ENCODE data around the gene STX17. TPM values are rescaled to one million over a fixed set of nuclear protein-coding genes. Genes with fewer than 3 reads are reported as not detected.

STX17 gene
- total and polyA plus RNA-seq, 7 donors = 5.2 to 31.1 (median 19.6) TPM

- Histone ChIP-seq H3K36me3 (ENCODE audit: insufficient read depth in 1 of 2, low read depth in 1 of 2) (peaks cover 0 to 43% of the 10 kb centered on the region in 2 donors), H3K4me1 (peaks cover 11% of the 10 kb centered on the region), H3K4me3 (no peak overlapping the region), H3K27ac (no peak overlapping the region), H3K27me3 (ENCODE audit: insufficient read depth in 3 of 3, low read length in 2 of 3) (no peaks in the 10 kb centered on the region), H3K9me3 (no peaks in the 10 kb centered on the region)
- no peak for TF ChIP-seq CTCF (IDR thresholded peaks at IDR 0.05)
- ATAC-seq = no peak
- no peak for DNase-seq
- intact Hi-C loops (cut with DNase I) = no loop called here
- WGBS, 3 donors = 96 to 98% (median 97%) methylated on average over 2 of the region's 2 CpGs
Measured at GRCh38 chr9:99970481-99970880, 64.0 kb downstream of the STX17 start.

DNA sequence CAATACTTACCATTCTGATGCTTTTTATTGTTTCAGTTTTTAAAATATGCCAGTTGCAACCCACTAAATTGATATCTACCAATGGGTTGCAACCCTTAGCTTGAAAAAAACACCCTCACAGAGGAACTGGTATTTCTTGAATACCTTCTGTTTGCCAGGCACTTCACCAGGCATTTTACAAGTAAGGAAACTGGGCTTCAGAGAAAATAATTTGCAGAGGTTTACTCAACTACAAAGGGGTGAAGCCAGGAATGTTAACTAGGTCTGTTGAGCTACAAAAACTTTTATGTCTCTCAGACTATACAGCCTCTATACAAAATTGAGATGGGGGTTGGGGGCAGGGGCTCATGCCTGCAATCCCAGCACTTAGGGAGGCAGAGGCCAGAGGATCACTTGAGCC, 65.0 kb downstream of the STX17 start:
- DNase-seq (no peak), ATAC-seq (no peak)
- peaks cover 0 to 39% of the 10 kb centered on the region in 2 donors for H3K36me3 ChIP-seq (ENCODE audit: insufficient read depth in 1 of 2, low read depth in 1 of 2)
- H3K4me1 ChIP-seq = peaks cover 11% of the 10 kb centered on the region
- H3K27me3 ChIP-seq (ENCODE audit: insufficient read depth in 3 of 3, low read length in 2 of 3) = no peaks in the 10 kb centered on the region
- H3K27ac ChIP-seq = no peak overlapping the region
- no peak for TF ChIP-seq CTCF (IDR thresholded peaks at IDR 0.05)
- intact Hi-C loops (cut with DNase I) = no loop called here
- H3K4me3 ChIP-seq = no peak overlapping the region
- H3K9me3 ChIP-seq = no peaks in the 10 kb centered on the region

- H3K36me3 ChIP-seq (ENCODE audit: insufficient read depth in 1 of 2, low read depth in 1 of 2) = peaks cover 0 to 31% of the 10 kb centered on the region in 2 donors
- peak; percentile 78 to 91 (median 87) for ATAC-seq
- 79 to 97% (median 89%) methylated on average over 3 of the region's 3 CpGs for WGBS, 3 donors
- intact Hi-C loops (cut with DNase I) = no loop called here
- peak overlapping the region; percentile 47 for H3K27ac ChIP-seq
- no peak for DNase-seq
- peaks cover 11% of the 10 kb centered on the region for H3K4me1 ChIP-seq
- no peaks in the 10 kb centered on the region for H3K27me3 ChIP-seq (ENCODE audit: insufficient read depth in 3 of 3, low read length in 2 of 3)
- H3K4me3 ChIP-seq = no peak overlapping the region
- no peak for TF ChIP-seq CTCF (IDR thresholded peaks at IDR 0.05)
- H3K9me3 ChIP-seq = no peaks in the 10 kb centered on the region
Measured at GRCh38 chr9:99973455-99973854, 67.0 kb downstream of the STX17 start.

DNA sequence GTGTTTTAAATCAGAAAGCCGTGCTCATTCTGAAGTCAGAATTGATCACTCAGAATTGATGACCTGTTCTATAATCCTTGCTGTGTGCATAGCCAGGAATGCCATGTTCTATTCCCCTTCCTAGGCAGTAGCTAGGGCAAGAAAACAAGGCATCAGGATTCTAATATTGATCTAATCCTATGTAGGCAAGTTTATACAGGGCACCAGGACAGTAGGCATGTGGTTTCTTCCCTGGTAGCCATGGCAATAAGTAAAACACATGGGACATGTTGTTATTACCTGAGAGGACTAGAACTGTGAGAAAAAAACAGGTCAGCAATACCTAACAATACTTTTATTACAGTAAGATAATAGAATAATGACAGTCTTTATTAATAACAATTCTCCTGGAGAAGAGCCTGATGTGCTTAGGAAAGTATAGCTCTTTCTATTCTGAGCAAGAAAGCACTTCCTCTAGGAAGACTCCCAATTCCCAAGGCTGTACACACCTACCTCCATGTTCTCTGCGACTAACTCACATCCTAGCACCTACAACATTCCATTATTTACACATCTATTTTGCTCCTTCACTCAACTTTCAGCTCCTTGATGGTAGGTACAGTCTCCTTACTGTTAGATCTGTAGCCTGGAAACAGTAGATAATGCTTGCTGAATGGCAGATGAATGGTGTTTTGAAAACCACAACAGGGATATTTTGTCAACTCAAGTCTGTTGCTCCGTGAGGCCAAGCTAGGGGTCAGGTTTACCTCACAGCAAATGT, 70.8 kb downstream of the STX17 start:
- peaks cover 0 to 12% of the 10 kb centered on the region in 2 donors for H3K36me3 ChIP-seq (ENCODE audit: insufficient read depth in 1 of 2, low read depth in 1 of 2)
- H3K9me3 ChIP-seq = no peaks in the 10 kb centered on the region
- TF ChIP-seq CTCF (IDR thresholded peaks at IDR 0.05) = no peak
- H3K27me3 ChIP-seq (ENCODE audit: insufficient read depth in 3 of 3, low read length in 2 of 3) = no peaks in the 10 kb centered on the region
- 87 to 91% (median 90%) methylated on average over 3 of the region's 3 CpGs for WGBS, 3 donors
- no peak overlapping the region for H3K4me3 ChIP-seq
- ATAC-seq = no peak
- H3K4me1 ChIP-seq = peaks cover 11% of the 10 kb centered on the region
- no peak overlapping the region for H3K27ac ChIP-seq
- DNase-seq = no peak
- intact Hi-C loops (cut with DNase I) = no loop called here

DNA sequence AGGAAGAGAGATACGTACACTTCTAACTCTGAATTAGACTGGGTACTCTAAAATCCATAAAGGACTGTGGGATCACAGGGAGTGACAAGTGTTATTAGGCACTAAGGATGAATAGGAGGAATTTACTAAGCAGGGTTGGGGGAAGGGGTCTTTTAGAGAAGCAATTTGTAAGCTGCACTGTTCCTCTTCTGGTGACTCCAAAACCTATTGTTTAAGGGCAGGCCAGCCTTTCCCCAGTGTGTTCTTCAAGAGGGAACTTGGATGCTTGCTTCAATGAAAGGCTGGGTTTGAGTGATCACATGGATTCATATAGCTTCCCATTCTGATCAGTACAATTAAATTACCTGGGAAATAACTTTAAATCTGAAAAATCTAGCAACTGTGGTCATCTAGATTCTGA, 71.8 kb downstream of the STX17 start:
- ATAC-seq = no peak
- 93 to 100% (median 97%) methylated on average over 1 of the region's 1 CpG for WGBS, 3 donors

More for the DNA sequence above, 71.8 kb downstream of the STX17 start:
- no peak overlapping the region for H3K4me3 ChIP-seq
- intact Hi-C loops (cut with DNase I) = no loop called here
- H3K36me3 ChIP-seq (ENCODE audit: insufficient read depth in 1 of 2, low read depth in 1 of 2) = peaks cover 0 to 21% of the 10 kb centered on the region in 2 donors
- H3K27ac ChIP-seq = no peak overlapping the region
- H3K9me3 ChIP-seq = no peaks in the 10 kb centered on the region
- no peak for TF ChIP-seq CTCF (IDR thresholded peaks at IDR 0.05)
- DNase-seq = no peak
- H3K27me3 ChIP-seq (ENCODE audit: insufficient read depth in 3 of 3, low read length in 2 of 3) = no peaks in the 10 kb centered on the region
- peaks cover 7% of the 10 kb centered on the region for H3K4me1 ChIP-seq

All from psoas muscle (tissue), 8 donors.